ENCODE results near the gene HMX3.

The HMX3 gene

GRCh38 chr10:123135415-123136141 lies at the start of gene HMX3:
TSS of gene HMX3 (plus strand) at chr10:123135970. CDS start at chr10:123136051, 81 bp downstream.
- DNase-seq: peak; percentile 76

- no peak for DNase-seq
These were observed 49.5 kb upstream of the HMX3 start for GRCh38 chr10:123086281-123086680.

- DNase-seq: no peak
These were observed 48.4 kb upstream of the HMX3 start for GRCh38 chr10:123087348-123087747.

- no peak for DNase-seq
These were observed 48.0 kb upstream of the HMX3 start for GRCh38 chr10:123087786-123088185.

GRCh38 chr10:123092635-123093414 lies 42.9 kb upstream of the HMX3 start:
- no peak for DNase-seq

GRCh38 chr10:123093489-123093888 lies 42.3 kb upstream of the HMX3 start:
- DNase-seq: no peak

GRCh38 chr10:123096452-123096851 lies 39.3 kb upstream of the HMX3 start:
- DNase-seq: no peak

GRCh38 chr10:123097039-123097438 lies 38.7 kb upstream of the HMX3 start:
- DNase-seq: no peak

- DNase-seq: no peak
These were observed 35.6 kb upstream of the HMX3 start for GRCh38 chr10:123100030-123100762.

GRCh38 chr10:123101872-123102271 lies 33.9 kb upstream of the HMX3 start:
- no peak for DNase-seq

- no peak for DNase-seq
These were observed 33.1 kb upstream of the HMX3 start for GRCh38 chr10:123102673-123103072.

GRCh38 chr10:123103944-123104343 lies 31.8 kb upstream of the HMX3 start:
- no peak for DNase-seq

GRCh38 chr10:123109466-123109865 lies 26.3 kb upstream of the HMX3 start:
- DNase-seq: no peak

GRCh38 chr10:123117644-123118417 lies 17.9 kb upstream of the HMX3 start:
- no peak for DNase-seq

GRCh38 chr10:123119081-123119480 lies 16.7 kb upstream of the HMX3 start:
- DNase-seq: no peak

GRCh38 chr10:123126246-123126645 lies 9.5 kb upstream of the HMX3 start:
- no peak for DNase-seq

- no peak for DNase-seq
These were observed 6.0 kb upstream of the HMX3 start for GRCh38 chr10:123129618-123130271.

GRCh38 chr10:123132576-123133477 lies 2.9 kb upstream of the HMX3 start:
- peak; percentile 93 for DNase-seq

- no peak for DNase-seq
These were observed 2.0 kb upstream of the HMX3 start for GRCh38 chr10:123133541-123134342.

GRCh38 chr10:123134343-123134914 lies 1.3 kb upstream of the HMX3 start:
- peak; percentile 63 for DNase-seq
